Activated CD8-positive, alpha-beta memory T cell treated with anti-CD3 and anti-CD28 coated beads, Interleukin-2, amount 50 U/mL, for 1 hour (primary cell): ENCODE data around the gene LAMA3.

Source experiments
- DNase-seq: peaks from one replicate; pipeline ENCODE4 v3.0.0-alpha.2; 2020; ENCODE audit errors: extremely low read depth

Gene LAMA3, protein sequence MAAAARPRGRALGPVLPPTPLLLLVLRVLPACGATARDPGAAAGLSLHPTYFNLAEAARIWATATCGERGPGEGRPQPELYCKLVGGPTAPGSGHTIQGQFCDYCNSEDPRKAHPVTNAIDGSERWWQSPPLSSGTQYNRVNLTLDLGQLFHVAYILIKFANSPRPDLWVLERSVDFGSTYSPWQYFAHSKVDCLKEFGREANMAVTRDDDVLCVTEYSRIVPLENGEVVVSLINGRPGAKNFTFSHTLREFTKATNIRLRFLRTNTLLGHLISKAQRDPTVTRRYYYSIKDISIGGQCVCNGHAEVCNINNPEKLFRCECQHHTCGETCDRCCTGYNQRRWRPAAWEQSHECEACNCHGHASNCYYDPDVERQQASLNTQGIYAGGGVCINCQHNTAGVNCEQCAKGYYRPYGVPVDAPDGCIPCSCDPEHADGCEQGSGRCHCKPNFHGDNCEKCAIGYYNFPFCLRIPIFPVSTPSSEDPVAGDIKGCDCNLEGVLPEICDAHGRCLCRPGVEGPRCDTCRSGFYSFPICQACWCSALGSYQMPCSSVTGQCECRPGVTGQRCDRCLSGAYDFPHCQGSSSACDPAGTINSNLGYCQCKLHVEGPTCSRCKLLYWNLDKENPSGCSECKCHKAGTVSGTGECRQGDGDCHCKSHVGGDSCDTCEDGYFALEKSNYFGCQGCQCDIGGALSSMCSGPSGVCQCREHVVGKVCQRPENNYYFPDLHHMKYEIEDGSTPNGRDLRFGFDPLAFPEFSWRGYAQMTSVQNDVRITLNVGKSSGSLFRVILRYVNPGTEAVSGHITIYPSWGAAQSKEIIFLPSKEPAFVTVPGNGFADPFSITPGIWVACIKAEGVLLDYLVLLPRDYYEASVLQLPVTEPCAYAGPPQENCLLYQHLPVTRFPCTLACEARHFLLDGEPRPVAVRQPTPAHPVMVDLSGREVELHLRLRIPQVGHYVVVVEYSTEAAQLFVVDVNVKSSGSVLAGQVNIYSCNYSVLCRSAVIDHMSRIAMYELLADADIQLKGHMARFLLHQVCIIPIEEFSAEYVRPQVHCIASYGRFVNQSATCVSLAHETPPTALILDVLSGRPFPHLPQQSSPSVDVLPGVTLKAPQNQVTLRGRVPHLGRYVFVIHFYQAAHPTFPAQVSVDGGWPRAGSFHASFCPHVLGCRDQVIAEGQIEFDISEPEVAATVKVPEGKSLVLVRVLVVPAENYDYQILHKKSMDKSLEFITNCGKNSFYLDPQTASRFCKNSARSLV (N-terminal part only)

DNA sequence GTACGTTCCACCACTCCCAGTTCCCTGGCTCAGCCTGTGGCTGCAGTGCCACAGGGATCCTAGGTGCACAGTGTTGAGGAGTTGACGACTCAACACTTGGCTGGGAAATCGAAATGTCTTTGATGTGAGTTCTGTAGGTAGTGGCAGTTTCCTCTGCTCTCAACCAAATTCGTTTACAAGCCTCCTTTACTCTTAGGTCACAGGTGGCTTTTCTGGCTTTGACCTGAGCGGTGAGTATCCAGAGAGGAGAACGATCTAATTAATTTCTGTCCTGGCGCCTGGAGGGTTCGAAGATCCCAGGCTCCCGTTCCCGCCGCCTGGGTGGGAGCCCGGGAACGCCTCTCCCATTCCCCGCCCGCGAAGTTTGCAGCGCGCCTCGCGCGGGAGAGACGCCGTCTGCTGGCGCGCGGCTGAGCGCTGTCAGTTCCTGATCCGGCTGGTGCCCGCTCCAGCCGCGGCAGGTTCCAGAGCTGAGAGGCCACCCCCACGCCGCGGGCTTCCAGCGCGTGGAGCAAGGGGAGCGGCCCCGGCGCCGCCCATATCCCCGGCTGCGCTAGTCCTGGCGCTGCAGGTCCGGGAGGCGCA is at the start of gene LAMA3:
Gene LAMA3 (plus strand): TSS at position 423 of the 585 bp plus-strand sequence. CDS start 231 bp downstream, outside the sequence.
- no peak for DNase-seq

DNA sequence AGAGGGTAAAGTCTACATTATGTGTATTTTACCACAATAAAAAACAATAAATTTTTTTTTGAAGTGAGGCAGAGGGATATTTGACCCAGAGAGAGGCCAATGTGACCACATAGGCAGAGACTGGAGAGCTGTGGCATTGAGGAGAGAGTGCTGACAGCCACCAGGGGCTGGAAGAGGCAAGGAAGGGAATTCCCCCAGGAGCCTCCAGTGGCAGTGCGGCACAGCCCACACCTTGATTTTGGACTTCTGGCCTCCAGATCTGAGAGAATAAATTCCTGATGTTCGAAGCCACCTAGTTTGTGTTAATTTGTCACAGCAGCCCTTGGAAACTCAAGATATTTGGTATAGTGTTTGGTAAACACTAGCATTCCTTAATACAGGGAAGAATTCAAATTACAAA is 49.2 kb upstream of the LAMA3 start:
- DNase-seq = no peak

DNA sequence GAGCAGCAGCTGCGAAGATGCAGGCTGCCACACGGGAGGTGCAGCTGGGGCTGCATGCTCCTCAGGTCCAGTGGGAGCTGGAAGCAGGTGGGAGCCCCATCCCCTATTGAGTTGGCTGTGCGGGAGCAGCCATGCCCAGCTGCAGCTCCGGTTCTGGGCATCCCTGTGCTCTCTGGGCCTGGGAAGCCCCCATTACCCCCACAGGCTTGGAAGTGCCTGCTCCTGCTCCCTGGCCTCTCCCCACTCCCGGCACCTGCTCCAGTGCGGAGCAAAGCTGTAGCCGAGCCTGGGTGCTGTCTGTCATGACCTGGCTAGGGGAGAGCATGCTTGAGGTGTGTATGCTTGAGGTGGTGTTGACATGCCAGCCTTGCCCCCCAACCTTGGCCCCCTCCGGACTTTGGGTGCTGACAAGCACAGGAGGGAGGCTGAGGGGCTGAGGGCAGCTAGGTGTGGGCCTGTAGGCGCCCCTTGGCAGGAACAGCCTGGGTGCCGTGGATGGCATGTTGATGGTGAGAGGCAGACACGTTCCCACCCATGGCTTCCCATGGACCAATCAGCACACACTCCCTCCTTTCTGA is 48.0 kb upstream of the LAMA3 start:
- DNase-seq = no peak

DNA sequence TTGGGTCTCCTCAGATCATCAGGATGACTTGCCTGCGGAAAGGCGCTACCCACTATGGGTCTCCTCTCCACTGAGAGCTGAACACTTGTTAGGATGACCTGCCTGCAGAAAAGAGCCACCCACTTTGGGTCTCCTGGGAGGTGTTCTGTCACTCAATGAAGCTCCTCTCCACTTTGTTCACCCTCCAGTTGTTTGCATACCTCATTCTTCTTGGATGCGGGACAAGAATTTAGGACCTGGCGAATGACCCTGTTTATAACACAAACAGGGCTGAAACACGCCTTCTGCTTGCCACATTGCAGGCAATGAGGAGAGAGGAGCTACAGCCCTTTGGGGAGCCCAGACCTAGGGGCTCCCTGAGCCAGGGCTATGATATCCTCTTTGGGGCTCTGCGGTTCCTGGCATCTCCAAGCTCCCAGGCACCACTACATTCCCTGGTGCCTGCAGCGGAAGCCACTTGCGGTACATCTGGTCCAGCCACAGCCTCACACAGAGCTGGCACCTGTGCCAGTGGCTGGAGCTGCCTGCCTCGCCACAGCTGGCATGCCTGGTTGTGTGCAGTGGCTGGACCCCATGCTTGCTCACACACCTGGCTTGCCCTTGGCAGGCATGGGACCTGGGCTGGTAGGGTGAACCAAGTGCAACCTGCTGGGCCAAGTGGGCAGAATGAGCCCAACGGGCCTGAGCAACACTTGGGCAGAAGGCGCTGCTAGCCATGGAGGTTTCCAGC is 47.2 kb upstream of the LAMA3 start:
- no peak for DNase-seq

DNA sequence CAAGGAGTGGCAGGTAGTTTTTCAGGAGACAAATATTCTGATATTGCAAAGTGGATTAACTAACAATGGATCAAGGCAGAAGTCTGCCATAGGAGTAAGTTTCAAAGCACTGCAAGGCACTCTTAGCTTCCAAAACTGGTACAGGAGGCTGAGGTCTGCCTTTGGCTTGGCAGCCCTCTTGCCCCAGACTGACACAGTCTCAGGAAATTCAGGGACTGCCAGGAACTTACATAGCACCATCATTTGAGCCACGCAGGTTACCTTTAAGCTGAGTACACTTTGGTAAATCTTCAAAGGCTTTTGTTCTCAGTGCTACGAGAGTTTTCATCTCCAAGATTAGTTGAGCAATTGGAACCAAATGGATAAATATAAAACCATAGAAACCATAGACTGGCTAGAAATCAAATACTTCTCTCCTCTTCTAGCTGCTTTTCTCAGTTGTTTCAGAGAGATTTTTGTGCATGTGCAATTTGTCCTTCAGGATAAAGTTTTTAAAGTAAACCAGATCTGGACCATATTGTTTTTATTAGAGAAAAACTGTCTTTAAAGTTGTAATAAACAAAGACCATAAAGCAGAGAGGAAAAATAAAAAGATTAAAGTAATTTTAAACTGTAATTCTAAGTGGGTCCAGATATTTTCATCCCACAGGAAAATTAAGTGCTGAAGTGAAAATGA is 45.3 kb upstream of the LAMA3 start:
- DNase-seq = no peak

DNA sequence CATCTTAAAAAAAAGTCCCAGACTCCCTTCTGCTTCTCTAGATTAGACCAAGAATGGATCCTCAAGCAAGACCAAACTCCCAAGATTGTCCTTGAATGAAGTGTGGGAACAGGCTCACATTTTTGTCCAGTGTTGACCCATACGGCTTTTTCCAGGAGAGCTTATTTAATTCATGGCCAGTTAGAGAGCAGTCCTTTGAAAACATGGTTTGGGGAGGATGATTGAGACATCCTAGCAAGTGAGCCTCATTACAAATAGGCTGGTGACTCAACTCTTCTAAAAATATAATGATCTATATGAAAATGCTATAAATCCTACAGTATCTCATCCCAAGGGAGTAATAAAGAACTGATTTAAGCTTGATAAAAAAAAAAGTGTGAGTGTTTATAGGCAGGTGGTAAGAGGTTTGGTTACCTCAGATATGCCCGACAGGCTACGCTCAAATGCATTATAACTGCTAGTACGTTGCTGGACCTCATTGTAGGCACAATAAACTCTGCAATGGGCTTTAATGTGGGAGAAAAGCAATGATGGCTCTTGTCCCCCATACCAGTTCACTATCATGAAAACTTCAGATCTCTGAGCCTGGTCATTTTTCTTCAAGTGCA is 43.6 kb upstream of the LAMA3 start:
- DNase-seq = no peak

DNA sequence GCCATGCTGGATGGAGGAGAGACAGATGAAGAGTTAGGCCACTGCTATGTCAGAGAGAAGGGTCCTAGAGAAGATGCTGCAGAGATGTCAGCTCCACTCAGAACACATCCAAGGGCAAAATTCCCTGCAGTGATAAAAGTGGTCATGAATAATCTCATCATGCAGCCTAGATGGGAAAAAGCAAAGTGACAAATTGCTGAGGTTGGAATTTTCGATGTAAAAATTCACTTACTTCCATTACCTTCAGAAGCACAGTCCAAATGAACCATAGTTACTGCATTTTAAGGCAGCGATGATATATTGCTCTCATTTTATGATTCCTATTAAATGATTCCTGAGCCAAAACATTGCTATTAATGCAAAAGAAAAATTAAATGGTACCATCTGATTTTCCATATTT is 43.0 kb upstream of the LAMA3 start:
- no peak for DNase-seq

DNA sequence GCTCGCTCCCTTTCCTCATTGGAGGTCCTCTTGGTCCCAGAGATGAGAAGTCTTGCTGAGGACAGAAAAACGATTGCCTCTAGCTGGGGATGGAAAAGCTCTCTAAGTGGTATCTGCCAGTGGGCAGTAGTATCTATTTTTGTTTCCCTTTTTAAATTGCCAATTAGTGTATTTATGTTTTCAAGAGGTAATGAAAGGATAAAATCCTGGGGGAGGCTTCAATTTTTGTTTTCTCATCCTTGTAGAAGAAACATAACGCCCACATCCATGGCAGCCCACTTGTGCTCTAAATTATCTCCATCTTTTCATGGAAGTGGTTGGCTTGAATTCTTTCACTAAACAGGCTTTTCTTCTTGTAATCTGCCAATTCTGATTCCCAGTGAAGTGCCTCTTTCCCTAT is 40.8 kb upstream of the LAMA3 start:
- DNase-seq = no peak

DNA sequence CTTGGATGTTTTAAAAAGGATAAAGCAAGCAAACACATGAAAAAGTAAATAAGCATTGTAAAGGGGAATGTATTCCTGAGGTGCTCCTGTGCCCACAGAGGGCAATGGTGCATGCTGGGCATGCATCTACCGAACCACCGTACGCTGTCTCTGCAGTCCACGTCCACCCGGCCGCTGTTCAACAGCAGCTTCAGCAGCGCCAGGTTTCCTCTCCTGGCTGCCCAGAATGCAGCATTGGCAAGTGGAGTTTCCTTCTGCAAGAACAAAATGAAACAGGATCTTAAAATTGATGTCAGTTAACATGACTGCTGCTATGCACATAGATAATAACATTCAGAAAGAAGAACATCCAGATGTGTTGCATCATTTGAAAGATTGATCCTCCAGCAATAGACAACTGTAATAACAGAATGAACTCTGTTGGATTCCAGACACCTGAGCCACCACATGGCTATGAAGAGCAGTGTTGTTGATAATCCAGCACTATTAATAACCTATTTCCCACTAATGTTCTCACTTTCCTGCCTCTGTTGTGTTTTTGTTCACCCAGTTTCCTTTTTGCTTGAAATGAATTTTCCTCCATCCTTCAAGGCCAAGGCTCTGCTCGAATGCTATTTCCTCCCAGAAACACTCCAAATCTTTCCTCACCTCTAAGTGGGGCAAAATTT is 40.2 kb upstream of the LAMA3 start:
- DNase-seq = no peak

DNA sequence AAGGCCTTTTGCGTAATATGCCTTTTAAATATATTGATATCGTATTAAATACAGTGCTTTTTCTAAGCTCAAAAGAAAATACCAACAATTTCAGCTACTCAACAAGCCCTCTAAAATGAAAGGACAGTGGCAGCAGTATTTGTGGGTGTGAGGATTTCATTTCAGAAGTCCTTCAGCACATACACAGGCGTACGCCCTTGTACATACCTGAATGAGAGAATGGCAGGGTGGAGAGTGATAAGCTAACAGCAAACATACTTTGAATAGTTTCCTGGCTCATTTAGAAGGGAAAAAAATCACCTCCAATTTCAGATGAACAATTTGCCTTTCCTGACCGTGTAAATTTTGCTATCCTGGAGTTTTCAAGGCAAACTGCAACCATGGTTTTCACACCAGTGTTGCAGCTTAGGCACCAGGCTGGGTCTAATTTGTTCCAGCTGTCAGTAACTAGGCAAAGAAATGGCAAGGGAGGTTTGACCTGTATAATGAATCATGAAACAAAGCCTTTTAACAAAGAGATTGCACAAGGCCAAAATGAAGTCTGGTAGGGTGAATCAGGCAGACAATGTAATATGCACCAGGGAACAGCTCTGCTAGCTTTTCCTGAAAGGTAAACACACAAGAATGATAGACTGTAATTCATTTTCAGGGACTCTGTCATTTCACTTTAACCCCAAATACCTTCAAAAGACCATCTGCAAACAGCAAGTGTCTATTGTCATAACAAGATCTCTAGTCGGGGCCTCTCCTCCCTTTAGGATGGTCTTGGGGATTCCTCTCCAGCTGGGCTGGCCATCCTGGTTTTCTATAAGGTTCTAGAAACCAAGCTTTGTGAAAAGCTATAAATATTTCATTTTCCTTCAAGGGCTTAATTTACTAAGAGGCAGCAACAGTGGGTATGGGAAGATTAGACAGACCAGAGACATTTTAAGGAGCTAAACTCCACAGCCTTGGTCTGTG is 38.0 kb upstream of the LAMA3 start:
- DNase-seq = no peak

DNA sequence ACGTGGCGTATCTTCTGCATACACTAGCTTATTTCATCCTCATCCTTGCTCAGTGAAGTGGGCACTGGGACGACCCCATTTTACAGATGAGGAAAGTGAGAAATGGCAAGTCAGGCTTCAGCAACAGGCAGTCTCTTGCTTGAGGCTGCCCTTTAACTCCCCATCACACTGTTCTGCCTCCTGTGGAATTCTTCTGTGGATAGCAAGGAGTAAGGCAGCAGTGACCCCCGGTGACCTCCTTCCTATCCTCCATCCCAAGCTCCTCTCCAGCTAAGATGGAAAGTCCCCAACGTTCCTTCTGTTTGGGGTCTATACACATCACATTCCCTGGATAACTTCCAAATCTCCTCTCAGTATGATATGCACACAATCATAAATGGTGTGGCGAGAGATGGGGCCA is 37.0 kb upstream of the LAMA3 start:
- DNase-seq = no peak

DNA sequence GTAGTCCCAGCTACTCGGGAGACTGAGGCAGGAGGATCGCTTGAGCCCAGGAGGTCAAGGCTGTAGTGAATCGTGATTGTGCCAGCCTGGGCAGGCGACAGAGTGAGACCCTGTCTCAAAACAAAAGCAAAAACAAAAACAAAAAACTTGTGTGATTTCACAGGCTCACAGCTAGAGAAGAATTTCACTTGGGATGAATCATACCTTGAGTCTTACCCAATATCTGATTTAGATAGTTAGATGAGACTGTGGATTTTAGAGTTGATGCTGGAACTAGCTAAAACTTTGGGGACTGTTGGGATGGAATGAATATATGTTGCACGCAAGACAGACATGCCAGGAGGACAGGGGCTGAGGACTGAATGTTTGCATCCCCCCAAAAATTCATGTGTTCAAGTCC is 31.0 kb upstream of the LAMA3 start:
- DNase-seq = no peak

DNA sequence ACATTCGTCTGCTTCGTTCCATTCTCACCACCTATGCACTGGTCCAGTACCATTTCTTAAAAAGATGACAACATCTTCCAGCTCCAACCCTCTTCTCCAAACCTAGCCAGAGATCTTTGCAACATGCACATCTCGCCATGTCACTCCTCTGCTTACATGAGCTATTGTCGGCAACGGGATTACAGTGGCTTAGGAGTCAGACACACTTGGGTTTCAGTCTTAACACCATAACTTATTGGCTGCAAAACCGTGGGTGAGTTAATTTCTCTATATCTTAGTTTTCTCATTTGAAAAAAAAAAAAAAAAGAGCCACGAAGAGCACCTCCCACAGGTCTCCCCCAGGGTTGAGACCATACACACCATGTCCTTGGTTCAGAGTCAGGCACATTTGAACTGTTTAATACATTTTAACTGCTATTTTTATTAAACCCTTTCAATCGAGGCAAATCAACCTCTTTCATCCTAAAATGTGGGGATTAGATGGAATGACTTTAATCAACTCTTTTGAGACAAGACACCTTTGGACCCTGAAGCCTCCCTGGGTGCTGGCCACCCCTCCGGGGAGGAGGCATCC is 27.4 kb upstream of the LAMA3 start:
- no peak for DNase-seq

DNA sequence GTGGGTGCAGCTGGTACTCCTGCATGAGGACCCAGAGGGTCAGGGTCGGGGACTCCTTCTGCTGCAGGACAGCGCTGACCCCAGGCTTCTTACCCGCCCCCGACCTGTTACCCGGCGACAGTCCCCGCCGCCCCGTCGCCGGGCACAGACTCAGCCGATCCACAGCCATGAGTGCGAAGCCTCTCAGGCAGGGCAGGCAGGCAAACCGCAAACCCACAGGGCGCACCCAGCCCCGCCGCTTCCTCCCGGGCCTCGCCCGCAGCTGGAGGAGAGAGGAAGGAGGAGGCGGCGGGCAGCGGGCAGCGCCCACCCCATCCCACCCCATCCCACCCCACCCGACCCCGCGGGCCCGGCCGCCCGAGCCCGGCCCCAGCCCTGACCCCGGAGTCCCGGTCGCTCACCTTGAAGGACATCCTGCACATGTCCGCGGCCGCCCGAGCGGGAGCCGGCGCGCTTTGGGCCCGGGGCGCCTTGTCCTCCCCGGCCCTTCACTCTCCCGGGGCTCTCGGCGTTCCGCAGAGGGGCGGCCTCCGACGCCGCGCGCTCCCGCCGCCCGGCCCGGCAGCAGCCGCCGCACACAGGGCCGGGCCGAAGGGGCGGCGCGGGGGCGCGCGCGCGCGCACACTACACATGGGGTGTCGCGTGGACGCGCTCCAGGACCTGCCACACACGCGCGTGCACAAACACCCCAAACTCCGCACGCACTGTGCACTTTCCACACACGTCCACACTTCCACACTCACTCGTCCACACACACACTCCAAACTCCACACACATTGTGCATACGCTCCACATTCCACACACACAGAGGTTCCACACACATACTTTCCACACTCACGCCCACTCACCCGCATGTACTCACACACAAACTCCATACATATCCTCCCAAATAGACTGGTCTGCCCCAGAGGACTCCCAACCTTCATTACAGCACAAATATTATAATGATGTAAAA is 26.7 kb upstream of the LAMA3 start, which contains the start of gene ANKRD29:
Gene ANKRD29 (minus strand): TSS at position 603 of the 955 bp plus-strand sequence. CDS start 181 bp downstream, at position 422.
- no peak for DNase-seq

DNA sequence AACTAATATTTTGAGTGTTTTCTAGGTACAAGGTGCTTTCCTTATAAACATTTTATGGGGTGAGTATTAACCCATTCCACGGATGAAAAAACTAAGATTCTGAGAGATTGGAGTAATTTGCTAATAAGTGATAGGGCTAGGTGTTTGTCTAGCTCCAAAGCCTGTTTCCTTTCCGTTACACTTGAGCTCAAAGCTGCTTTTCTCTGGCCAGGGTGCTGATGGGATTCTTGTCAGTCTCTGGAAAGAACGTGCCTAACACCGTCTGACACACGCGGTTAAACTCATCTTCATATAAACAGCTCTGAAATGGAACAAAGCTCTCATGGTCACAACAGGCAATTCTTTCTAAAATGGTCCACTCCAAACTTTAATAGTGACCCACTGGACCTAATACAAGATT is 24.6 kb upstream of the LAMA3 start:
- DNase-seq = no peak

DNA sequence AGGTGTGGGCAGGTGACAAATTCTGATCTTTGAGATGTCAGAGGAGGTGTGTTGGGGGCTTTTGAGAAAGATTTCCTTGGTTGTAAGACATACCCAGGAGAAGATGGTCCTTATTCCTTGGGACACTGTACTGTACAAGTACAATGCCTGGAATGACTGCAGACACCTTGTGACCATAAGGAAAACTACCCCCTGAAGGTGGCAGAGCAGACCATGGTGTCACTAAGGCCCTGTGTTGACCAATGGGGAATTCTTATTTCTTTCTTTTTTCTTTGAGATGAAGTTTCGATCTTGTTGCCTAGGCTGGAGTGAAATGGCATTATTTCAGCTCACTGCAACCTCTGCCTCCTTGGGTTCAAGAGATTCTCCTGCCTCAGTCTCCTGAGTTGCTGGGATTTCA is 22.1 kb upstream of the LAMA3 start:
- no peak for DNase-seq
